Trophoblast cell (in vitro differentiated cells and primary cell): ENCODE measurements around the gene ENO2.

Experiments used
- DNase-seq, 2 donors: peaks; one replicate each; pipeline ENCODE4 v3.0.0-alpha.2; 2016
- H2AFZ ChIP-seq: 2 replicates; pipeline ENCODE4 v1.6.1; 2013; ENCODE audit warnings: low read length, moderate library complexity, mild to moderate bottlenecking; ENCODE audit not compliant: insufficient read depth, poor library complexity
- H2AK5ac ChIP-seq: 2 replicates; pipeline ENCODE4 v1.6.1; 2013; ENCODE audit warnings: mild to moderate bottlenecking, low read length
- H2BK120ac ChIP-seq: 2 replicates; pipeline ENCODE4 v1.6.1; 2013; ENCODE audit warnings: low read length, mild to moderate bottlenecking, moderate library complexity; ENCODE audit not compliant: insufficient read depth, poor library complexity
- H2BK12ac ChIP-seq: 2 replicates; pipeline ENCODE4 v1.6.1; 2013; ENCODE audit warnings: mild to moderate bottlenecking, low read length, moderate library complexity
- H2BK5ac ChIP-seq: 2 replicates; pipeline ENCODE4 v1.6.1; 2013; ENCODE audit warnings: low read length, low read depth, moderate library complexity, mild to moderate bottlenecking; ENCODE audit not compliant: poor library complexity
- H3K14ac ChIP-seq: 2 replicates; pipeline ENCODE4 v1.6.1; 2013; ENCODE audit warnings: mild to moderate bottlenecking, low read length
- H3K18ac ChIP-seq: 2 replicates; pipeline ENCODE4 v1.6.1; 2013; ENCODE audit warnings: mild to moderate bottlenecking, low read length
- H3K23ac ChIP-seq: 2 replicates; pipeline ENCODE4 v1.6.1; 2013; ENCODE audit warnings: low read length
- H3K27ac ChIP-seq: 2 replicates; pipeline ENCODE4 v1.5.1; 2013; ENCODE audit warnings: low read depth, mild to moderate bottlenecking, inconsistent platforms, low read length, moderate library complexity
- H3K27me3 ChIP-seq: 2 replicates; pipeline ENCODE4 v1.6.1; 2013; ENCODE audit warnings: inconsistent platforms, mild to moderate bottlenecking, low read length, moderate library complexity; ENCODE audit not compliant: insufficient read depth
- H3K36me3 ChIP-seq, 2 experiments: 1 replicate in 1 of 2; 2 replicates in 1 of 2; pipeline ENCODE4 v1.6.1; 2013; ENCODE audit warnings: low read length in 2 of 2, mild to moderate bottlenecking in 2 of 2, moderate library complexity in 1 of 2; ENCODE audit not compliant: insufficient read depth in 2 of 2, control insufficient read depth in 1 of 2
- H3K4ac ChIP-seq: 2 replicates; pipeline ENCODE4 v1.6.1; 2013; ENCODE audit warnings: low read depth, mild to moderate bottlenecking, low read length, moderate library complexity
- H3K4me1 ChIP-seq, 2 experiments: 1 replicate in 1 of 2; 2 replicates in 1 of 2; pipeline ENCODE4 v1.6.1; 2013; ENCODE audit warnings: low read length in 2 of 2, mild to moderate bottlenecking in 2 of 2, moderate library complexity in 1 of 2; ENCODE audit not compliant: insufficient read depth in 2 of 2, control insufficient read depth in 1 of 2
- H3K4me2 ChIP-seq: 2 replicates; pipeline ENCODE4 v1.6.1; 2013; ENCODE audit warnings: inconsistent platforms, mild to moderate bottlenecking, low read length, moderate library complexity
- H3K4me3 ChIP-seq: 2 replicates; pipeline ENCODE4 v1.5.1; 2013; ENCODE audit warnings: mild to moderate bottlenecking, low read depth, low read length, inconsistent platforms
- H3K79me1 ChIP-seq: one replicate; pipeline ENCODE4 v1.6.1; 2013; ENCODE audit warnings: low read length
- H3K79me2 ChIP-seq: 2 replicates; pipeline ENCODE4 v1.6.1; 2013; ENCODE audit warnings: low read length, mild to moderate bottlenecking; ENCODE audit not compliant: control insufficient read depth, insufficient read depth, poor library complexity
- H3K9ac ChIP-seq: 2 replicates; pipeline ENCODE4 v1.6.1; 2013; ENCODE audit warnings: mild to moderate bottlenecking, low read length
- H3K9me3 ChIP-seq: 2 replicates; pipeline ENCODE4 v1.6.1; 2013; ENCODE audit warnings: low read depth, mild to moderate bottlenecking, control low read depth, inconsistent platforms, low read length; ENCODE audit not compliant: insufficient read depth
- H4K12ac ChIP-seq: 2 replicates; pipeline ENCODE4 v1.6.1; 2013; ENCODE audit warnings: low read depth, mild to moderate bottlenecking, low read length, moderate library complexity
- H4K8ac ChIP-seq: 2 replicates; pipeline ENCODE4 v1.6.1; 2013; ENCODE audit warnings: low read depth, mild to moderate bottlenecking, low read length, moderate library complexity
- H4K91ac ChIP-seq: one replicate; pipeline ENCODE4 v1.6.1; 2013; ENCODE audit warnings: low read depth, mild to moderate bottlenecking, low read length, moderate library complexity
- WGBS: extraction: QIAGEN DNeasy Blood & Tissue Kit; methylation state at CpG from one replicate; pipeline ENCODE4 v1.1.7; 2013; ENCODE audit warnings: missing lambda C conversion rate; ENCODE audit not compliant: insufficient read length, insufficient coverage; ENCODE audit errors: extremely low coverage; 5-methylcytosine and 5-hydroxymethylcytosine counted together

The ENO2 gene

GRCh38 chr12:6961278-6961694, 46.9 kb downstream of the ENO2 start:
- Histone ChIP-seq H3K4me1 (peaks cover 10 to 22% of the 10 kb centered on the region in 2 experiments), H3K14ac (peak overlapping the region; percentile 25), H2BK120ac (peak overlapping the region; percentile 58), H3K27me3 (no peaks in the 10 kb centered on the region), H3K79me2 (peaks cover 19% of the 10 kb centered on the region), H2BK5ac (peak overlapping the region; percentile 5), H3K9ac (no peak overlapping the region), H3K27ac (peak overlapping the region; percentile 80), H3K18ac (no peak overlapping the region), H3K4ac (no peak overlapping the region), H3K36me3 (peaks cover 22 to 27% of the 10 kb centered on the region in 2 experiments), H4K91ac (peak overlapping the region; percentile 99), H2AFZ (no peak overlapping the region), H3K9me3 (peaks cover 2% of the 10 kb centered on the region), H4K12ac (no peak overlapping the region), H3K4me3 (no peak overlapping the region), H2BK12ac (peak overlapping the region; percentile 7), H2AK5ac (peak overlapping the region; percentile 38), H3K4me2 (peak overlapping the region; percentile 73), H3K23ac (no peak overlapping the region), H3K79me1 (peaks cover 26% of the 10 kb centered on the region), H4K8ac (peak overlapping the region; percentile 87)
- no CpG with 5 or more reads among the region's 24 CpGs for WGBS
- DNase-seq: peak; percentile 64 to 69

DNA sequence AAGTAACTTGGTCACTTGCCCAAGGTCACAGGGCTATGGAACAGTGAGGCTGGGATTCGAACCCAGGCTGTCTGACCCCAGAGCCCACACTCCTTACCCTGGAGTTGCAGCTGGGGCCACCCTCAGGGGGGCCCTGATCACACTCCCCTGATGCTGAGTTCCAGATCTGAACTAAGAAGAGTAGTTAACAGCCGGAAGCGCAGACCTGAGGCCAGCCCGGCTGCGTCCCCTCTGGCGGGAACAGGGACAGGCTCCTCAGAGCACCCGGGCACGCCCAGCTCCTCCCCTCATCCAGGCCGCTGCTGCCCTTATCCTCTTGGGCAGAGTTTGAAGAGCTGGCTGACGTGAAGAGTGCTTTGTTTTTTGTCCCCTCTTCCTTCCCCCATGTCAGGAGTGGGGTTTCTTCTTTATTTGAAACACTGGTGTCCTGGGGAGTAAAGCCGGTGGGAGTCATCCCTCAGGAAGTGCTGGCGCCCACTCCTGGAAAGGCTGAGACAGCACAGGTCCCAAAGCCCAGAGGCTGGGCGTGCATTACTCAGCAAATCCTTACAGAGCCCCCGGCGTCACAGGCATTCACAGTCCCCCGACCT, 47.4 kb downstream of the ENO2 start:
- Histone ChIP-seq H3K27me3 (no peaks in the 10 kb centered on the region), H2BK120ac (peak overlapping the region; percentile 58), H2BK5ac (peak overlapping the region; percentile 5), H3K23ac (no peak overlapping the region), H4K8ac (peak overlapping the region; percentile 87), H3K79me1 (peaks cover 26% of the 10 kb centered on the region), H3K18ac (peak overlapping the region; percentile 37), H2BK12ac (peak overlapping the region; percentile 0), H3K4me2 (peak overlapping the region; percentile 73), H3K36me3 (peaks cover 22 to 27% of the 10 kb centered on the region in 2 experiments), H3K27ac (peak overlapping the region; percentile 80), H3K4me1 (peaks cover 10 to 22% of the 10 kb centered on the region in 2 experiments), H3K4me3 (no peak overlapping the region), H3K4ac (no peak overlapping the region), H3K9me3 (peaks cover 2% of the 10 kb centered on the region), H2AK5ac (peak overlapping the region; percentile 21), H2AFZ (peak overlapping the region; percentile 31), H3K14ac (peak overlapping the region; percentile 88), H4K91ac (peak overlapping the region; percentile 99), H3K79me2 (peaks cover 19% of the 10 kb centered on the region), H4K12ac (peak overlapping the region; percentile 88), H3K9ac (no peak overlapping the region)
- WGBS: no CpG with 5 or more reads among the region's 16 CpGs
- DNase-seq: peak; percentile 69 to 70

GRCh38 chr12:6962285-6963015, 48.1 kb downstream of the ENO2 start:
- no peak overlapping the region for H3K23ac ChIP-seq
- no peaks in the 10 kb centered on the region for H3K27me3 ChIP-seq
- H3K9me3 ChIP-seq: peaks cover 2% of the 10 kb centered on the region
- peak overlapping the region; percentile 80 for H3K27ac ChIP-seq
- H3K4ac ChIP-seq: peak overlapping the region; percentile 97
- peak overlapping the region; percentile 73 for H3K4me2 ChIP-seq
- peak overlapping the region; percentile 42 for H3K9ac ChIP-seq
- H3K4me3 ChIP-seq: peak overlapping the region; percentile 92
- WGBS: no CpG with 5 or more reads among the region's 25 CpGs
- peak overlapping the region; percentile 88 for H4K12ac ChIP-seq
- H2BK120ac ChIP-seq: peak overlapping the region; percentile 92
- H3K4me1 ChIP-seq: peaks cover 10 to 22% of the 10 kb centered on the region in 2 experiments
- peaks cover 29 to 32% of the 10 kb centered on the region in 2 experiments for H3K36me3 ChIP-seq
- H2BK5ac ChIP-seq: peak overlapping the region; percentile 66
- peak overlapping the region; percentile 67 for H2BK12ac ChIP-seq
- H3K79me1 ChIP-seq: peaks cover 26% of the 10 kb centered on the region
- peaks cover 19% of the 10 kb centered on the region for H3K79me2 ChIP-seq
- H4K8ac ChIP-seq: peak overlapping the region; percentile 87
- peak overlapping the region; percentile 90 for H2AK5ac ChIP-seq
- H3K18ac ChIP-seq: peak overlapping the region; percentile 87
- peak; percentile 90 to 94 for DNase-seq
- H3K14ac ChIP-seq: peak overlapping the region; percentile 88
- H2AFZ ChIP-seq: peak overlapping the region; percentile 65
- H4K91ac ChIP-seq: peak overlapping the region; percentile 99

DNA sequence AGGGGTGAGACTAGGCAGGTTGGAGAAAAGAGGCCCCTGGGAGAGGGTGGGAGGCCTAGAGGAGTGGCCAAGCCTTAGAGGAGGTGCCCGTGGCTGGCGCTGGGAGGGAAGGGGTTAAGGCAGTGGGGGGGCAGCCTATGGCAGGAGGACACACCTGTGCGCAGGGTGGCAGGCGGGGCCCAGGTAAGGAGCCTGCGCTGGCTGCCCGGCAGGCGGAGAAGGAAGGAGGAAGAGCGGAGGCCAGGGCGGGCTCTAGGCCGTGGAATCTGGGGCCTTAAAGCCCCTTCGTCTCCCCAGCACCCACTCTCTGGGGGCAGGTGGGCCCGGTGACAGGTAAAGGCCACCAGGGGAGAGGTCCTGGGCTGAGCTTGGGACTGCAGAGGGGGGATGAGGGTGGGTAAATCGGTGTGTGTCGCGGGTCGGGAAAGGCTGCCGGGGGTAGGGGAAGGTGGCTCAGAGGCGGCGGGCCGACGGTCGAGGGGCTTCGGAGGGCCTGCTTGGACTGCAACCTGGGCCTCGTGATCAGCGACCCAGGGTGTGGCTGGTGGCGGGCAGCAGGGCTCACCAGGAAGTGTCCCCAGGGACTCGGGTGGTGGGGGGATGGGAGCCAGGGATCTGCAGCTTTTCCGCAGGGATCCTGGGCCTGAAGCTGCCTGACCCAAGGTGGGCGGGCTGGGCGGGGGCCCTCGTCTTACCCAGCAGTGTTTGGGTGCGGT, 48.8 kb downstream of the ENO2 start:
- H3K79me2 ChIP-seq: peaks cover 19% of the 10 kb centered on the region
- peak overlapping the region; percentile 87 for H4K8ac ChIP-seq
- no CpG with 5 or more reads among the region's 32 CpGs for WGBS

More for the DNA sequence above, 48.8 kb downstream of the ENO2 start:
- Histone ChIP-seq H3K4ac (peak overlapping the region; percentile 97), H2AK5ac (peak overlapping the region; percentile 78), H3K18ac (peak overlapping the region; percentile 87), H2AFZ (peak overlapping the region; percentile 65), H4K12ac (peak overlapping the region; percentile 88), H2BK5ac (peak overlapping the region; percentile 66), H3K14ac (peak overlapping the region; percentile 88), H3K4me1 (peaks cover 10 to 22% of the 10 kb centered on the region in 2 experiments), H3K9me3 (peaks cover 5% of the 10 kb centered on the region), H2BK120ac (peak overlapping the region; percentile 92), H3K79me1 (peaks cover 26% of the 10 kb centered on the region), H3K4me3 (peak overlapping the region; percentile 92), H3K27ac (peak overlapping the region; percentile 81), H3K27me3 (no peaks in the 10 kb centered on the region), H3K23ac (no peak overlapping the region), H2BK12ac (no peak overlapping the region), H3K36me3 (peaks cover 32 to 39% of the 10 kb centered on the region in 2 experiments), H3K4me2 (peak overlapping the region; percentile 73), H4K91ac (peak overlapping the region; percentile 99), H3K9ac (peak overlapping the region; percentile 99)
- DNase-seq: peak; percentile 87 to 88
